ENCODE measurements around the gene FUZ. TPM values are rescaled to one million over a fixed set of nuclear protein-coding genes. Genes with fewer than 3 reads are reported as not detected.

The FUZ gene
- total and polyA plus RNA-seq, 2 experiments from 2014 or later = 19.5 to 20.4 TPM

- no peak overlapping the region for H2AFZ ChIP-seq
- H3K9me2 ChIP-seq (replicated peaks; ENCODE audit: insufficient read depth) = no peaks in the 10 kb centered on the region
- peak overlapping the region; percentile 66 for H3K4me3 ChIP-seq
- TF ChIP-seq CTCF (IDR thresholded peaks at IDR 0.05; ENCODE audit: poor library complexity) (no peak), EZH2 (IDR thresholded peaks at IDR 0.05; ENCODE audit: borderline replicate concordance) (no peak), EZH2phosphoT487 (IDR thresholded peaks at IDR 0.05; ENCODE audit: low read depth, severe bottlenecking, unreplicated experiment) (no peak)
- 62% methylated on average over 14 of the region's 14 CpGs for WGBS (ENCODE audit: low lambda C conversion rate, missing lambda C conversion rate)
- H3K4me1 ChIP-seq (ENCODE audit: insufficient read depth) = peaks cover 12% of the 10 kb centered on the region
- peaks cover 60% of the 10 kb centered on the region for H4K20me1 ChIP-seq (ENCODE audit: insufficient read depth, poor library complexity, severe bottlenecking)
- H3K27ac ChIP-seq = no peak overlapping the region
- peaks cover 69% of the 10 kb centered on the region for H3K79me2 ChIP-seq
- H3K36me3 ChIP-seq (replicated peaks; ENCODE audit: insufficient read depth, low read depth) = peaks cover 5% of the 10 kb centered on the region
- no peak for DNase-seq (ENCODE audit: low spot score)
- H3K27me3 ChIP-seq = no peaks in the 10 kb centered on the region
- H3K4me2 ChIP-seq = peak overlapping the region; percentile 99
- no peaks in the 10 kb centered on the region for H3K9me3 ChIP-seq (ENCODE audit: low read depth)
Measured at GRCh38 chr19:49852631-49853126, 39.6 kb upstream of the FUZ start.

GRCh38 chr19:49851456-49852259 is 38.6 kb upstream of the FUZ start:
- TF ChIP-seq CTCF (IDR thresholded peaks at IDR 0.05; ENCODE audit: poor library complexity) (no peak), EZH2 (IDR thresholded peaks at IDR 0.05; ENCODE audit: borderline replicate concordance) (no peak), EZH2phosphoT487 (IDR thresholded peaks at IDR 0.05; ENCODE audit: low read depth, severe bottlenecking, unreplicated experiment) (no peak)
- 3% methylated on average over 40 of the region's 78 CpGs for WGBS (ENCODE audit: low lambda C conversion rate, missing lambda C conversion rate)
- H3K4me3 ChIP-seq = peak overlapping the region; percentile 66
- H3K4me2 ChIP-seq = peak overlapping the region; percentile 99
- peak overlapping the region; percentile 64 for H2AFZ ChIP-seq
- H3K27me3 ChIP-seq = no peaks in the 10 kb centered on the region
- H3K9me3 ChIP-seq (ENCODE audit: low read depth) = no peaks in the 10 kb centered on the region
- H3K79me2 ChIP-seq = peaks cover 69% of the 10 kb centered on the region
- no peaks in the 10 kb centered on the region for H3K9me2 ChIP-seq (replicated peaks; ENCODE audit: insufficient read depth)
- peak; percentile 53 for DNase-seq (ENCODE audit: low spot score)
- peaks cover 12% of the 10 kb centered on the region for H3K4me1 ChIP-seq (ENCODE audit: insufficient read depth)
- peak overlapping the region; percentile 100 for H3K27ac ChIP-seq
- H3K36me3 ChIP-seq (replicated peaks; ENCODE audit: insufficient read depth, low read depth) = peaks cover 5% of the 10 kb centered on the region
- peaks cover 50% of the 10 kb centered on the region for H4K20me1 ChIP-seq (ENCODE audit: insufficient read depth, poor library complexity, severe bottlenecking)

DNA sequence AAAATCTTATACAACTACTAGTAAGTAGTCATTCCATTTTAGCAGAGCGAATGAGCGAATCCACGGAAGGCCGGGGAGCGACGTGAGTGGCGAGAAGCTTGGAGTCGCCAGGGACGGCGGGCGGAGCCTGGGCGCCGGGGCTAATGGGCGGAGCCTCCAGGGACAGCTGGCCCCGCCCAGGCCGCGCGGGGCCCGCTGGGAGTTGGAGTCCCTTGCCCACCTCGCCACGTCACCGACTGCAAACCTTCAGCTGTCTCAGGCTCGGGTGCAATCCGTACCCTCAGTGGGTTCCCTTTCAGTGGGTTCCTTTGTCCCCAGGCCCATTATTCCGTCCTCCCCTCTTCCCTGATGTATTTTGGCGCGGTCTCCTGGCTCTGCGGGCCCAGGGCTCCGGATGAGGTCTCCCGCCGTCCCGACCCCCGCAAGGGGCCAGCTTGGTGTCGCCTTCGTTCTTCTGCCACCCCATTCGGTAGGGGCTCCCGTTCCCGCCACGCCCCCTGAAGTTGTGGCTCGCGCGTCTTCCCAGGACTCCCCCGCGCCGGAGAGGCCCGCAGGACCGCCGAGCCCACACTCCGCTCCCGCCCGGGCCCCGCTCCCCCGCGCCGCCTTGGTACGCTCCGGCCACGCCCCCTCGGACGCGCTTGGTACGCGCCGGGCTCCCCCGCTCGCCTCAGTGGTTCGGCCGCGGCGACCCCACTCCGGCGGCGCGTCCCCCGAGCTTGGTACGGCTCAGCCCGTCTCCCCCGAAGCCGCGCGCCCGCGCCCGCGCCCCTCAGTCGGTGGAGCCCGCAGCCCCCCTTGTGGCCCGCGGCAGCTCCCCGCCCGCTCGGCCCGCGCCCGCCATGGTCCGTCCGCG is 37.6 kb upstream of the FUZ start, which contains the start of gene PTOV1:
TSS of gene PTOV1 (plus strand) at position 673 of the 856 bp plus-strand sequence.
- Histone ChIP-seq H3K4me3 (peak within 1 kb of the TSS; percentile 66), H2AFZ (peak within 1 kb of the TSS; percentile 64), H3K4me2 (peak within 1 kb of the TSS; percentile 99), H3K36me3 (replicated peaks; ENCODE audit: insufficient read depth, low read depth) (peaks cover 5% of the 10 kb centered on the region), H3K9me2 (replicated peaks; ENCODE audit: insufficient read depth) (no peaks in the 10 kb centered on the region), H3K27me3 (no peaks in the 10 kb centered on the region), H4K20me1 (ENCODE audit: insufficient read depth, poor library complexity, severe bottlenecking) (peaks cover 41% of the 10 kb centered on the region), H3K4me1 (ENCODE audit: insufficient read depth) (peaks cover 12% of the 10 kb centered on the region), H3K79me2 (peaks cover 62% of the 10 kb centered on the region), H3K27ac (peak within 1 kb of the TSS; percentile 100), H3K9me3 (ENCODE audit: low read depth) (no peaks in the 10 kb centered on the region)
- TF ChIP-seq CTCF (IDR thresholded peaks at IDR 0.05; ENCODE audit: poor library complexity) (no peak), EZH2phosphoT487 (IDR thresholded peaks at IDR 0.05; ENCODE audit: low read depth, severe bottlenecking, unreplicated experiment) (no peak), EZH2 (IDR thresholded peaks at IDR 0.05; ENCODE audit: borderline replicate concordance) (no peak)
- WGBS (ENCODE audit: low lambda C conversion rate, missing lambda C conversion rate) = 2% methylated on average over 42 of the region's 98 CpGs
- DNase-seq (ENCODE audit: low spot score) = peak; percentile 97
